GM19238 (cell line): ENCODE results near the gene CTNNA2.

Experiments used
- DNase-seq: peaks from one replicate; pipeline ENCODE4 v3.0.0; 2011; ENCODE audit warnings: low spot score; ENCODE audit not compliant: insufficient read length

CTNNA2 gene

DNA sequence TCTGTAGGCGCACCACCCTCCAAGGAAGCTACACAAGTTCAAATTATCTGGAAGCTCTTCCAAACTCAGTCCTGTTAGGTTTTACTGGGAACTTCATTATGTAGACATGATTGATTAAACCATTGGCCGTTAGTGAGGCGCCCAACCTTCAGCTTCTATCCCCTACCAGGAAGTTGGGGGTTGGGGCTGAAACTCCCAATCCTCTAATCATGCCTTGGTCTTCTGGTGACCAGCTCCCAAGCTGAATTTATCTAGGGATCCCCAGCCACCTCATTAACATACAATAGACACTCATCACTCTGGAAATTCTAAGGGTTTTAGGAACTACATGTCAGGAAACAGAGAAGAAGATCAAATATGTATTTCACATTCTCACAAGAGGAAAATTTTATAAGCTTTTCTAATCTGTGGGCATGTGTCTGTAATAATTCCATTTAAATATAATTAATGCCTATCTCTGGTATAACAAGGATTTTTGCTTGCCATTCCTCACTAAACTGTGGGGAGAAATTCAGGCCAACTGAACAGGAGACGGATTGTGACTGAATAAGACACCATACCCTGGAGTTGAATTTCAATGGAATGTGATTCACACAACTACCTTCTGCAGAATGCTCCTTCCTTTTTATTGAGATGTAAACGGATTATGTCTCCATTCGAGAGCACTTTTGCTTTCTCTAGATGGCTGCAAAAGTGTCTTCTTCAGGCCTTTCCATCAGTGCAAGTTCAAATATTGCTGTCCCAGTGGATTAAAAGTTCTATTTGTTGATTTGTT lies 463.1 kb downstream of the CTNNA2 start:
- DNase-seq = no peak

DNA sequence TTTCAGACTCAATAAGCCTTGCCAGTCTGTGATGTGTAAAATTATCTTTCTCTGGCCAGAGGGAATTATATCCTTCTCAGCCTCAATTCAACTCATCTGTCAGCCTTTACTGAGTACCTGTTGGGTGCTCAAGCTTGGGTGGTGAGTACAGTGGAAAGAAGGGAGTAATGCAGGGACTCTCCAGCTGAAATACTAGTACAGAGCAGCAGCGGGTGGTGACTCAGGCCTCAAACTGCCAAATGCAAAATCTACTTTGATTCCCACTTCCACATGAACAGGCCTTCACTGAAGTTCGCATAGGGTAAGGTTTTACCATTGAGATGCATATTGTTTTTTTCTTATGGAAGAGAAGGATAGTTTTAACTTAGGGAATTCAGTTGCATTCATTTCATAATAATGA lies 464.9 kb downstream of the CTNNA2 start:
- no peak for DNase-seq

DNA sequence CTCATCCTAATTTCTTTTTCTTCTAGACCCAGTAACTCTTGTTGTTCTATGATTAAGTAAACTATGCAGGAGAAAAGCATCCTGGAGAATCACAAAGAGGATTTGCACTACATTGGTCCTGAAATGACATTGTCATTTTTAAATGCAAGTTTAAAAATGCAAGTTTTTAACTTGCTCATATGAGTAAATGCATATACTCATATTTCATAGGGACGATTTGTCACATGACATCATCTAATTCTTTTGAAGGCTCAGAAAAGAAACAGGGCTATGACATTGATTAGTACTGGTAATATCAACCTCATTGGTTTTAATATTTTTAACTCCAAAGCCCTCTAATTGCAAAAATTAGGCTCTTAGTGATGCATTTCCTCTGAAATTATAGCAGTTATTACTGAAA lies 467.3 kb downstream of the CTNNA2 start:
- DNase-seq = no peak

DNA sequence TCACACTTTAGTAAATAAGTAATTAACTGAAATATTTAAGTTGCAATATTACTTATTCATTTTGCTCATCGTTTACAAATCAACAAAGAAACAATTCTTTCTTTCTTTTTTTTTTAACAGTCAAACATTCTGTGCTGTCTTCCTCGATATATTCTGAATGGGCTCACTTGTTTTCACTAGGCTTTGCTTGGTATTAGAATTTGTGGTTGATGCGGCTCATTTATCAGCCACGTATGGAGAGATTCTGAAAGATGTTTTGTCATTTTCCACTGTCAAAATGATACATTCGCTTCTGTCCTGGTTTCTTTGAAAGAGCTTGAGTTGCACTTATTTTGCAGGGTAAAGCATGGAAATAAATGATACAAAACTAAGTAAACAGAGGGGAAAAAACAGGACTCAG lies 468.0 kb downstream of the CTNNA2 start:
- no peak for DNase-seq

- DNase-seq = no peak
Measured at GRCh38 chr2:79981316-79981715, 468.5 kb downstream of the CTNNA2 start.

DNA sequence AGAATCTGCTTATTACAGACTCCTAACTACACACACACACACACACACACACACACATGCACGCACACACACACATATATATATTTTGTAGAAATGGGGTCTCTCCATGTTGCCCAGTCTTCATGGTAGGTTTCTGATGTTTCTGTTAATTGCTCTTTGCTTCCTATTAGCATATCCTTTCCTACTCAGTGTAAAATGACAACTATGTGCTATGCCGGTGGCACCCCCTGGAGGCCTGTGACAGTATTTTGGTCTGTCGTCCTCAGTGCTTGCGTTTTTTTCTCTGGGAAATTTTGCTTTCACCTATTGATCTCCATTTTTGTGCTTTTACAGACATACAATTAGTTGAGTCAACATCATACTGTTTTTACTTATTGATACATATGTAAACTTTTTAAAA lies 469.6 kb downstream of the CTNNA2 start:
- no peak for DNase-seq

GRCh38 chr2:79984476-79984875 lies 471.6 kb downstream of the CTNNA2 start:
- no peak for DNase-seq

- no peak for DNase-seq
Measured at GRCh38 chr2:79985145-79985544, 472.3 kb downstream of the CTNNA2 start.

DNA sequence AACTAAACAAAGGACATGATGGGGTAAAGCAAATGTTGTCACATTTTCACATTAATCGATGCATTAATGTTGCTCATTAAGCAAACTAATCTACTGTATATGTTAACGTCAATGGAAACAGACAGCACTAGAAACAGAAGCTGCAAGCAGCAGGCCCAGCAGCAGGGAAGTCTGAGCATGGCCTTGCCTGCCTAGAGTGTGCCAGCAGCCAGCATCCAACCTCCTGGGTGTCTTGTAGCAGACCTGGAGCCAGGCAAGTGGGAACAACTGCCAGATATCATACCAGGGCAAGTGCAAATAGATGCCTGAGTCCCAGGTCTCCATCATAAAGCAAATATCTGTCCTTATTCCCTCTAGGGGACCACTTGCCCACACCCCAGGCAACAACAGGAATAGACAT lies 472.7 kb downstream of the CTNNA2 start:
- no peak for DNase-seq

- DNase-seq = no peak
Measured at GRCh38 chr2:79993144-79993543, 480.3 kb downstream of the CTNNA2 start.

DNA sequence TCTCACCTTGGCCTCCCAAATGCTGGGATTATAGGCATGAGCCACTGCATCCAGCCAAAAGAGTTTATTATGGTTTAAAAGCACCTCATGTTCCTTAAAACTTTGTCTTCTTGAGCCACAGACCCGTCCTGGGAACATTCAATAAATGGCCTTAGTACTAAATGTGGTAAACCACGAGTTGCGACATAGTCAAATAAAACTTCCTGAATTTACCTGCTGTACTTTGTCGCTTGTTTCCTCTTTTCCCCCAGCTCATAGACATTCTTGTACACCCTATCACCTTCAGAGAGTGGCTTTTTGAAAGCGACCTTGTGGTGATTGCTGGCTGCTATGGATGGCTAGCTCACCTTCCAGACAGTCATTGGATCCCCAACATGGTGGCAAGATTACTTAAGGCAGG lies 481.3 kb downstream of the CTNNA2 start:
- DNase-seq = no peak

DNA sequence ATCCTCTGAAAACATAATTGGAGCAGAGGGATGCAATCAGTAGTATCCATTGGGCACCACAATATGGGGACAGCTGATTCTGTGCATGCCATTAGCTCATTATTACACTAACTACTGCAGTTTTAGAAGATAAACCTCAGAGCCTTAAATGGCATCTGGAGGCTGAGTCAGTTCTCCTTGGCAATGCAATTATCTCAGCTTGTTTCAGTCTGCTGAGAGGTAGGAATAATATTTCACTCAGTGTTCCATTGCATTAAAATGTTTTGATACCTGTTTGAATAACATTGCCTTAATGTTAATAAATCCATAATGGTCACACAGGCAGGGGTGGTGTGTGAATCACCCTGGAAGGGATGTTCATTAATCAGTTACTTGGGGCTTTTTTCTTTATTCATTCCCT lies 482.1 kb downstream of the CTNNA2 start:
- no peak for DNase-seq

DNA sequence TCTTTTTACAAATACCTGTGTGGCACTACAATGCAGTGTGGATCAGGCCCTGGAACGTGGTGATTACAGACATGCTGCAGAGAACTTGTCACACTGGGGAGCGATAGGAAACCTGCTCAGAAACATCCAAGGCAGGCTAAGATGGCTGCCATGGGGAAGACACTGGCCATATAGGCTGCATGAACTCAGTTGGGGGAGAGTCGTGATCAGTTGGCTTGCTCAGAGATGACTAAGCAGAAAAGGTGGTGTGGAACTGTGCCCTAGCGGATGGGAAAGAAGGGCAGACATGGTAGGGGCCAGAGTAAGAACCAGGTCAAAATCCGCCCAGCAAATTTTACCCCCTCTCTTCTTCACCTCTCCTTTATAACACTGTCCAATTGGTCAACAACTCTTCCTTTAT lies 483.9 kb downstream of the CTNNA2 start:
- no peak for DNase-seq

GRCh38 chr2:80001701-80002101 lies 488.9 kb downstream of the CTNNA2 start:
- DNase-seq = no peak

- DNase-seq = no peak
Measured at GRCh38 chr2:80002112-80002511, 489.3 kb downstream of the CTNNA2 start.

GRCh38 chr2:80002568-80003157 lies 489.8 kb downstream of the CTNNA2 start:
- no peak for DNase-seq

GRCh38 chr2:80007777-80008503 lies 495.1 kb downstream of the CTNNA2 start:
- DNase-seq = no peak

GRCh38 chr2:80008596-80008995 lies 495.7 kb downstream of the CTNNA2 start:
- DNase-seq = no peak

- no peak for DNase-seq
Measured at GRCh38 chr2:80009211-80009610, 496.4 kb downstream of the CTNNA2 start.

DNA sequence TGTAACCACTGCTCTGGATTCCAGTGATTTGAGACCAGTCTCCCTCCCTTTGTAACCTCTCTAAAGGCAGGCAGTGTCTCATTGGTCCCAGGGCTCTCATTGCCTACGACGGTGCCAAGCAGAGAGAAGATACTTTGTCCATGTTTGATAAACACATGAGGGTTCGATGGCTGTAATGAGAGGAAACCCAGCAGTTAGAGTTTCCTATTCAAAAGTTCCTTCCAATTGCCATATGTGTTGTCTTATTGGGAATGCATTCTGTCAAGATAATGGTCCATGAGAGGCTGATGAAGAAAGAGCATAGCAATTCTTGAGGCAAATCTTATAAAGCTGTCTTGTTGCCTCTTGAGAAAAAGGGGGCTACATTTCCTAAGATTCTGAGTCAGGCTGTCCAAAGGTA lies 499.2 kb downstream of the CTNNA2 start:
- no peak for DNase-seq

- no peak for DNase-seq
Measured at GRCh38 chr2:80014637-80015036, 501.8 kb downstream of the CTNNA2 start.

DNA sequence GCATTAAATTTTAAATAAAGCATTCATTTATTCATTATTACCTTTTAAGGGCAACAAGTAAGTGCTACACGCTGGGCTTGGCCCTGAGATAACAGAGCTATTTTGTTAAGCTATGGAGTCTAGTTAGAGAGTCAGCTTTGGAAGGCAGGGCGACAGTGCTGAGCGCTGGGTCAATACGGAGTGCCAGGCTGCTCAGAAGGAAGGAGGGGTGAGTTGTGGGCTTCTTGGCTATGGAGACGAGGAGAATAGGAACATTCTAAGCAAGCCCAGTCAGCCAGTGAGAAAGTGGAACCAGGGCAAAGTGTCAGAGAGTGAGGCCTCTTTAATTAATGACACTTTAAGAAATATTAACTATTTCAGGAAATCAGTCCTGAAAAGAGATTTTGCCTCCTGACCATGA lies 503.3 kb downstream of the CTNNA2 start:
- no peak for DNase-seq
